ENCODE data around the gene USP6.

DNA sequence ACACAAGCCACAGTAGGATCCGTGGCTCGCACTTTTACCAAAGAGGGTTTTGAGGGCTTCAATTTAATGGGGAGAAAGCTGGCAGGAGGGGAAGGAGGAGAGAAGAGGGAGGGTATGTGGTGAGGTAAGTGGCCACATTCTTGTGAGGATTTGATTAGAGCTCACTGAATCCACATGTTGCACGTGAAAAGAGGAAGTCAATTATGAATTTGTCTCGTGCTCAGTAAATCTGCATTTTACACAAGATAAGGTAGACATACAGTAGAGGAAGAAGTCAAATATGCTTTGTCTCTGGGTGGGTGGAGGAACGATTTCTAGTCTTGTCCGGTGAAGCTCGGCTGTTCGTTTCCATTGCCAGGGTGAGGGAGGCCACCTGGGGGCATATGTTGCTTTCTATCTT, 5.0 kb upstream of the USP6 start:
- TF ChIP-seq POLR2A (IDR thresholded peaks at IDR 0.05) (no peak), CTCF (IDR thresholded peaks at IDR 0.05) (no peak)
